ENCODE data around the gene PIGQ. TPM values are rescaled to one million over a fixed set of nuclear protein-coding genes. Genes with fewer than 3 reads are reported as not detected.

PIGQ gene
- total and polyA plus RNA-seq, 2 of the 8 experiments (the other 6 are each of a cell fraction or from before 2014, with no cell fraction given): 36.0 to 49.2 TPM

DNA sequence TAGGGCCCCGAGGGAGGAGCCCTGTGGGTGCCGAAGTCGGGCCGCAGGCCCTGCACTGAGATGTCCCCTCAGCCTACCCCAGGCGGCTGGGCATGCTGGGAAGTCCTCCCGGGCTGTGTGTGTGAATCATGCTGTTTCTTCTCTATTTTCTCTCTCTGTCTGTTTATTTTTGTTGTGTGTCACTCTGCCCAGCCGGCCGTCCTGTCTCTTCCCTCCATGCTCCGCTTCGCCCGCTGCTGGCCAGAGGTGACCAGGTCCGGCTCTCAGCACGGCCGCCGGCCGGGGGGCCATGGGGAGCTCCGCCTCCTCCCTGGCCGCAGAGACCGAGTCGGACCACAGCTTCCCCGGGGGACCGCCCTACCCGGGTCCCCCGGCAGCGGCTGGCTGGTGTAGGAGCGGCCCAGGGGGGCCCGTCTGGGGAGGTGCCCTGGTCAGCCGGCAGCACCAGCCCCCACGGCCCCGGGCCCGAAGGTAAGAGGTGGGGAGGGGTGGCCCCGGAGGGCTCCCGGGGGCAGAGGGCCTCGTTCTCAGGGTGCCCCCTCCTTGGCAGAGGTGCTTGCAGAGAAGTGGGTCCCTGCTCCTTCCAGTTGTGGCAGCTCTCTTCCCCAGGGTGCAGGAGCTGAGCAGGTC lies 29.8 kb upstream of the PIGQ start:
- ChIA-PET CTCF (ENCODE audit: partially characterized antibody) (interaction anchor here (0.6 to 2.9 kb wide), 8 partner anchors 9 to 109 kb away, joined by 3 to 17 read pairs (median 4); partner anchors contain the start of gene WDR90), POLR2A (ENCODE audit: partially characterized antibody) (interaction anchor here (1.4 to 1.6 kb wide), 3 partner anchors 9 to 31 kb away, joined by 3 to 6 read pairs (median 5); no protein-coding TSS in a partner anchor)
- 95% methylated on average over 24 of the region's 34 CpGs; no CpG with 5 or more reads in 1 of the 2 experiments for WGBS, 2 experiments (ENCODE audit: extremely low coverage in 1 of 2, insufficient coverage in 1 of 2, insufficient read length in 1 of 2, insufficient replicate concordance in 2 of 2, low coverage in 1 of 2, low lambda C conversion rate in 2 of 2, missing lambda C conversion rate in 1 of 2)
- Histone ChIP-seq H4K5ac (ENCODE audit: insufficient read length, low read depth, low read length) (no peak overlapping the region), H3K36me3 (ENCODE audit: control insufficient read depth in 2 of 4, insufficient read depth in 4 of 4, low read length in 3 of 4) (no peaks in the 10 kb centered on the region; a peak in 2 of 8 replicates), H4K8ac (ENCODE audit: extremely low read depth, insufficient read depth, low read length) (no peak overlapping the region), H3K9me3 (ENCODE audit: insufficient read depth in 2 of 2, low read depth in 1 of 2, low read length in 1 of 2) (no peaks in the 10 kb centered on the region; a peak in 1 of 4 replicates), H3K4me2 (ENCODE audit: insufficient read depth in 1 of 2, low read depth in 2 of 2, low read length in 2 of 2) (no peak overlapping the region), H4K20me1 (replicated peaks in 1 of 2; ENCODE audit: control insufficient read depth in 1 of 2, insufficient read depth in 2 of 2, low read length in 2 of 2) (peaks cover 3 to 25% of the 10 kb centered on the region in 2 experiments), H3K23me2 (ENCODE audit: low read depth, low read length) (no peaks in the 10 kb centered on the region), H3K56ac (replicated peaks; ENCODE audit: insufficient read length, low read depth, low read length) (no peak overlapping the region), H3K14ac (ENCODE audit: insufficient read length) (no peak overlapping the region), H3K23ac (ENCODE audit: insufficient read length) (no peak overlapping the region), H3K4me3 (ENCODE audit: extremely low read depth in 1 of 4, insufficient read depth in 2 of 4, low read depth in 3 of 4, low read length in 4 of 4) (no peak overlapping the region), H2BK12ac (ENCODE audit: low read depth, low read length) (no peak overlapping the region), H2BK5ac (ENCODE audit: low read depth, low read length) (no peak overlapping the region), H3K79me2 (ENCODE audit: control insufficient read depth in 1 of 2, insufficient read depth in 2 of 2, low read length in 2 of 2) (peaks cover 0 to 37% of the 10 kb centered on the region in 2 experiments; a peak in 2 of 4 replicates), H3K27me3 (replicated peaks in 1 of 4; ENCODE audit: control insufficient read depth in 3 of 4, extremely low read depth in 1 of 4, insufficient read depth in 3 of 4, low read length in 3 of 4) (no peaks in the 10 kb centered on the region), H2AFZ (ENCODE audit: low read length) (no peak overlapping the region), H2BK120ac (replicated peaks; ENCODE audit: low read depth, low read length) (no peak overlapping the region), H3K27ac (ENCODE audit: low read depth, low read length) (no peak overlapping the region), H2BK15ac (ENCODE audit: low read length) (no peak overlapping the region), H3K18ac (ENCODE audit: extremely low read depth, low read length) (no peak overlapping the region), H2BK20ac (ENCODE audit: low read length) (no peak overlapping the region), H3K4me1 (replicated peaks in 1 of 4; ENCODE audit: control insufficient read depth in 3 of 4, insufficient read depth in 4 of 4, low read length in 3 of 4) (no peaks in the 10 kb centered on the region), H4K91ac (replicated peaks; ENCODE audit: insufficient read length, low read length) (no peak overlapping the region), H3K79me1 (ENCODE audit: low read depth, low read length) (peaks cover 13% of the 10 kb centered on the region), H3K9ac (replicated peaks in 1 of 4; ENCODE audit: extremely low read depth in 1 of 4, low read depth in 3 of 4, low read length in 3 of 4) (no peak overlapping the region), H3K4ac (replicated peaks; ENCODE audit: insufficient read length, low read depth, low read length) (no peak overlapping the region), H2AK5ac (ENCODE audit: low read depth, low read length) (no peak overlapping the region)
- FAIRE-seq (no peak), DNase-seq (ENCODE audit: low read depth in 1 of 2, low spot score in 2 of 2) (no peak)
- TF ChIP-seq HDAC6 (IDR thresholded peaks at IDR 0.05; ENCODE audit: low read depth, low read length) (no peak), BRCA1 (IDR thresholded peaks at IDR 0.05; ENCODE audit: low read depth, low read length) (no peak), GABPA (IDR thresholded peaks at IDR 0.05; ENCODE audit: borderline replicate concordance, insufficient read depth, low read length) (no peak), SP2 (IDR thresholded peaks at IDR 0.05; ENCODE audit: low read length) (no peak), RAD21 (IDR thresholded peaks at IDR 0.05 in 1 of 2, conservative IDR thresholded peaks at IDR 0.05 in 1 of 2; ENCODE audit: low read depth in 2 of 2, low read length in 2 of 2) (no peak), TAF7 (optimal IDR thresholded peaks at IDR 0.05; ENCODE audit: borderline replicate concordance, low read depth, low read length) (no peak), POLR2AphosphoS5 (IDR thresholded peaks at IDR 0.05; ENCODE audit: low read depth, low read length) (no peak)
- TF ChIP-seq, protein P1, sequence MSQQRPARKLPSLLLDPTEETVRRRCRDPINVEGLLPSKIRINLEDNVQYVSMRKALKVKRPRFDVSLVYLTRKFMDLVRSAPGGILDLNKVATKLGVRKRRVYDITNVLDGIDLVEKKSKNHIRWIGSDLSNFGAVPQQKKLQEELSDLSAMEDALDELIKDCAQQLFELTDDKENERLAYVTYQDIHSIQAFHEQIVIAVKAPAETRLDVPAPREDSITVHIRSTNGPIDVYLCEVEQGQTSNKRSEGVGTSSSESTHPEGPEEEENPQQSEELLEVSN (IDR thresholded peaks at IDR 0.05): no peak

All from H1 (cell line).